ENCODE data around the gene LRMDA. TPM values are rescaled to one million over a fixed set of nuclear protein-coding genes. Genes with fewer than 3 reads are reported as not detected.

The LRMDA gene
- total RNA-seq, 1 experiment from 2014 or later: not detected

DNA sequence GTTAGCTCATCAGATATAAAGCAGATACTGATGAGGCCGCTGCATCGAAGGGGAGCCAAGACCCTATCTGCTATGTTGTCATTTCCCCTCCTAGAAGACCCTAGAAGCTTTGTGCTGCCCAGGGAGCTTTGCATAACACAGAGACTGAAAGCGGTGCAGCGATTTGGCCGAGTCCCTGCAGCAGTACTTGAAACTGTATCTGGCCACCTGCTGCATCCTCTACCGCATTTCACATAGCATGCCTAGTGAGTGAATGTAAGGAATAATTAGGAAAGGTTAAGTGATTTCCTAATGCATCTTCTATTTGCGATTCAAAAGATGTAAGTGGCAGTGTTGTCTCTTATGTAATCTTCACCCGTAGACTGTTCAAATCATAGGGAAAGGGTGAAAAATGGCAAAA is 106.7 kb downstream of the LRMDA start:
- Histone ChIP-seq H3K4me2 (ENCODE audit: low read depth, low read length, poor library complexity, severe bottlenecking) (no peak overlapping the region), H3K9ac (ENCODE audit: low read length) (no peak overlapping the region), H4K20me1 (ENCODE audit: insufficient read depth, low read depth, low read length) (no peaks in the 10 kb centered on the region), H3K9me3 (ENCODE audit: low read length) (no peaks in the 10 kb centered on the region), H3K9me2 (replicated peaks; ENCODE audit: insufficient read depth, low read length) (no peaks in the 10 kb centered on the region), H3K27me3 (ENCODE audit: low read length) (no peaks in the 10 kb centered on the region), H3K79me2 (ENCODE audit: low read length) (no peaks in the 10 kb centered on the region), H3K4me1 (ENCODE audit: low read length) (no peaks in the 10 kb centered on the region), H3K36me3 (ENCODE audit: insufficient read depth, low read length) (no peaks in the 10 kb centered on the region), H3K4me3 (ENCODE audit: low read length) (no peak overlapping the region), H3K27ac (ENCODE audit: low read length) (no peak overlapping the region), H2AFZ (ENCODE audit: low read length) (no peak overlapping the region)
- DNase-seq: no peak

DNA sequence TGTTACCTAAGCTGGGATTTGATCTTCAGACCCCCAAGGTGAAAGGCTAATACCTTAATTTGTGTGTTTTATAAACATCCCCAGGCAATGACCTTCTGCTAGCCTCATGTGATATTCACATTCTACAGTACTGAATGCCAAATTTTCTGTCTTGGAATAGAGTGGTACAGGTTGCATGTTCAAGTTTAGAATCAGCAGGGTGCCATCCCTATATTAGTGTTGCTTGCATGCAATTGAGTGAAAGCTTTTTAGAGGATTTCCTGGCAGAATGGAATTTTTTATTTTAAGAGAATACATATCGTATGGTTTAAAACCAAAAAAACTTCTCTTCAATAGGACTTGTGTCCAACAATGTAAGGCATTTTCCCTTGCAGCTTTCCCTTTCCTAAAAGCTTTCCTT is 107.3 kb downstream of the LRMDA start:
- no peaks in the 10 kb centered on the region for H3K9me3 ChIP-seq (ENCODE audit: low read length)
- DNase-seq: no peak
- no peak overlapping the region for H2AFZ ChIP-seq (ENCODE audit: low read length)
- no peaks in the 10 kb centered on the region for H3K79me2 ChIP-seq (ENCODE audit: low read length)
- no peak overlapping the region for H3K9ac ChIP-seq (ENCODE audit: low read length)
- no peak overlapping the region for H3K4me2 ChIP-seq (ENCODE audit: low read depth, low read length, poor library complexity, severe bottlenecking)
- no peaks in the 10 kb centered on the region for H3K27me3 ChIP-seq (ENCODE audit: low read length)
- H3K4me3 ChIP-seq (ENCODE audit: low read length): no peak overlapping the region
- H3K27ac ChIP-seq (ENCODE audit: low read length): no peak overlapping the region
- H3K9me2 ChIP-seq (replicated peaks; ENCODE audit: insufficient read depth, low read length): no peaks in the 10 kb centered on the region
- H3K36me3 ChIP-seq (ENCODE audit: insufficient read depth, low read length): no peaks in the 10 kb centered on the region
- no peaks in the 10 kb centered on the region for H3K4me1 ChIP-seq (ENCODE audit: low read length)
- H4K20me1 ChIP-seq (ENCODE audit: insufficient read depth, low read depth, low read length): no peaks in the 10 kb centered on the region

GRCh38 chr10:75540357-75540966 is 109.0 kb downstream of the LRMDA start:
- H3K9me2 ChIP-seq (replicated peaks; ENCODE audit: insufficient read depth, low read length): no peaks in the 10 kb centered on the region
- H3K9ac ChIP-seq (ENCODE audit: low read length): no peak overlapping the region
- no peaks in the 10 kb centered on the region for H3K9me3 ChIP-seq (ENCODE audit: low read length)
- no peaks in the 10 kb centered on the region for H3K36me3 ChIP-seq (ENCODE audit: insufficient read depth, low read length)
- no peaks in the 10 kb centered on the region for H3K79me2 ChIP-seq (ENCODE audit: low read length)
- no peak overlapping the region for H3K27ac ChIP-seq (ENCODE audit: low read length)
- DNase-seq: no peak
- no peak overlapping the region for H3K4me3 ChIP-seq (ENCODE audit: low read length)
- H4K20me1 ChIP-seq (ENCODE audit: insufficient read depth, low read depth, low read length): no peaks in the 10 kb centered on the region
- H3K4me1 ChIP-seq (ENCODE audit: low read length): no peaks in the 10 kb centered on the region
- no peaks in the 10 kb centered on the region for H3K27me3 ChIP-seq (ENCODE audit: low read length)
- no peak overlapping the region for H2AFZ ChIP-seq (ENCODE audit: low read length)
- H3K4me2 ChIP-seq (ENCODE audit: low read depth, low read length, poor library complexity, severe bottlenecking): no peak overlapping the region

- no peak overlapping the region for H3K27ac ChIP-seq (ENCODE audit: low read length)
Measured at GRCh38 chr10:75540981-75541380, 109.6 kb downstream of the LRMDA start.

DNA sequence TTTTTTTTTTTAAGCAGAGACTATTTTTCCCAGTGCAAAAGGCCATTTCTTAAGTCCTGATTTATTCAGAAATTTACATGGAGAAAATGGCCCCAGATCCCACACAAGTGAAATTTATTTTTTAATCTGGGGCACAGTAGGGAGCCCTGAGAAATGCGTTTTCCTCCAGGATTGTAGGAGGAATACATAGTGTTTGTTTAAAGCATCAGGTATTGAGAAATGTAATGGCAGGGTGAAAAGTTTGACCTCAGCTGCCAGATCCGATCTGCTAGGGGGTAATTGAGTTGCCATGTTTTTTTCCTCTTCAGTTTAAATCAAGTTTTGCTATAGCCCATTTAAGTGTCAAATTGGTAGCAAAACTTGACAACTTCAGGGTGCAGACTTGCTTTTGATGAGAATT is 110.0 kb downstream of the LRMDA start:
- Histone ChIP-seq H3K4me3 (ENCODE audit: low read length) (no peak overlapping the region), H3K4me1 (ENCODE audit: low read length) (no peaks in the 10 kb centered on the region), H4K20me1 (ENCODE audit: insufficient read depth, low read depth, low read length) (no peaks in the 10 kb centered on the region), H3K9me3 (ENCODE audit: low read length) (no peaks in the 10 kb centered on the region), H3K4me2 (ENCODE audit: low read depth, low read length, poor library complexity, severe bottlenecking) (no peak overlapping the region), H3K27ac (ENCODE audit: low read length) (no peak overlapping the region), H3K27me3 (ENCODE audit: low read length) (no peaks in the 10 kb centered on the region), H3K9me2 (replicated peaks; ENCODE audit: insufficient read depth, low read length) (no peaks in the 10 kb centered on the region), H3K79me2 (ENCODE audit: low read length) (no peaks in the 10 kb centered on the region), H2AFZ (ENCODE audit: low read length) (no peak overlapping the region), H3K9ac (ENCODE audit: low read length) (no peak overlapping the region), H3K36me3 (ENCODE audit: insufficient read depth, low read length) (no peaks in the 10 kb centered on the region)
- no peak for DNase-seq

More at GRCh38 chr10:75540981-75541380, 109.6 kb downstream of the LRMDA start:
- Histone ChIP-seq H3K9ac (ENCODE audit: low read length) (no peak overlapping the region), H4K20me1 (ENCODE audit: insufficient read depth, low read depth, low read length) (no peaks in the 10 kb centered on the region), H3K4me3 (ENCODE audit: low read length) (no peak overlapping the region), H3K27me3 (ENCODE audit: low read length) (no peaks in the 10 kb centered on the region), H3K4me1 (ENCODE audit: low read length) (no peaks in the 10 kb centered on the region), H2AFZ (ENCODE audit: low read length) (no peak overlapping the region), H3K9me3 (ENCODE audit: low read length) (no peaks in the 10 kb centered on the region), H3K9me2 (replicated peaks; ENCODE audit: insufficient read depth, low read length) (no peaks in the 10 kb centered on the region), H3K36me3 (ENCODE audit: insufficient read depth, low read length) (no peaks in the 10 kb centered on the region), H3K4me2 (ENCODE audit: low read depth, low read length, poor library complexity, severe bottlenecking) (no peak overlapping the region), H3K79me2 (ENCODE audit: low read length) (no peaks in the 10 kb centered on the region)
- DNase-seq: no peak

DNA sequence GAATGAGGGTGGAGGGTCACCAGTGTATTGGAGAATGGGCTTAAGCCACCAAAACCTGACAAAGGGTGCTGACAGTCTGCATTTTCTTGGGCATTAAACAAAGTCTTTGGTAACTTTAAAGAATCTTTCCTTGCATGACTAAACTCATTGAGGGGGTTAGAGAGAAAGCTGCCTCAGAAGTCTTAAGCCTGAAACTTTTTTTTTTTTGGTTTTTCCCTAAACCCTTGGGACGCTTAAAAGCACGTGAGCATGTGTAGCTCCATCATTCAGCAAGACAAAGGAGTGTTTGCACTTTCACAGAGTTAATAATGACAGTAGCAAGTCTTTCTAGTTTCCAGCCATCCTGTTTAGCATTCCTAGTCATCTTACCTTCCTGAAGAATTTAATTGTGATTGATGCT is 110.7 kb downstream of the LRMDA start:
- no peaks in the 10 kb centered on the region for H3K79me2 ChIP-seq (ENCODE audit: low read length)
- H3K9ac ChIP-seq (ENCODE audit: low read length): no peak overlapping the region
- H3K27me3 ChIP-seq (ENCODE audit: low read length): no peaks in the 10 kb centered on the region
- no peaks in the 10 kb centered on the region for H3K4me1 ChIP-seq (ENCODE audit: low read length)
- no peaks in the 10 kb centered on the region for H3K9me3 ChIP-seq (ENCODE audit: low read length)
- no peaks in the 10 kb centered on the region for H3K9me2 ChIP-seq (replicated peaks; ENCODE audit: insufficient read depth, low read length)
- H4K20me1 ChIP-seq (ENCODE audit: insufficient read depth, low read depth, low read length): no peaks in the 10 kb centered on the region
- H3K4me2 ChIP-seq (ENCODE audit: low read depth, low read length, poor library complexity, severe bottlenecking): no peak overlapping the region
- no peak overlapping the region for H2AFZ ChIP-seq (ENCODE audit: low read length)
- no peak overlapping the region for H3K27ac ChIP-seq (ENCODE audit: low read length)
- no peak for DNase-seq
- no peak overlapping the region for H3K4me3 ChIP-seq (ENCODE audit: low read length)
- no peaks in the 10 kb centered on the region for H3K36me3 ChIP-seq (ENCODE audit: insufficient read depth, low read length)

GRCh38 chr10:75542906-75543305 is 111.5 kb downstream of the LRMDA start:
- Histone ChIP-seq H4K20me1 (ENCODE audit: insufficient read depth, low read depth, low read length) (no peaks in the 10 kb centered on the region), H2AFZ (ENCODE audit: low read length) (no peak overlapping the region), H3K9me3 (ENCODE audit: low read length) (no peaks in the 10 kb centered on the region), H3K79me2 (ENCODE audit: low read length) (no peaks in the 10 kb centered on the region), H3K4me1 (ENCODE audit: low read length) (no peaks in the 10 kb centered on the region), H3K27ac (ENCODE audit: low read length) (no peak overlapping the region), H3K4me2 (ENCODE audit: low read depth, low read length, poor library complexity, severe bottlenecking) (no peak overlapping the region), H3K9ac (ENCODE audit: low read length) (no peak overlapping the region), H3K9me2 (replicated peaks; ENCODE audit: insufficient read depth, low read length) (no peaks in the 10 kb centered on the region), H3K36me3 (ENCODE audit: insufficient read depth, low read length) (no peaks in the 10 kb centered on the region), H3K27me3 (ENCODE audit: low read length) (no peaks in the 10 kb centered on the region), H3K4me3 (ENCODE audit: low read length) (no peak overlapping the region)
- no peak for DNase-seq

- Histone ChIP-seq H3K4me2 (ENCODE audit: low read depth, low read length, poor library complexity, severe bottlenecking) (no peak overlapping the region), H3K36me3 (ENCODE audit: insufficient read depth, low read length) (no peaks in the 10 kb centered on the region), H3K4me3 (ENCODE audit: low read length) (no peak overlapping the region), H3K9ac (ENCODE audit: low read length) (no peak overlapping the region), H4K20me1 (ENCODE audit: insufficient read depth, low read depth, low read length) (no peaks in the 10 kb centered on the region), H3K27me3 (ENCODE audit: low read length) (no peaks in the 10 kb centered on the region), H3K27ac (ENCODE audit: low read length) (no peak overlapping the region), H3K9me2 (replicated peaks; ENCODE audit: insufficient read depth, low read length) (no peaks in the 10 kb centered on the region), H3K4me1 (ENCODE audit: low read length) (no peaks in the 10 kb centered on the region), H2AFZ (ENCODE audit: low read length) (no peak overlapping the region), H3K79me2 (ENCODE audit: low read length) (no peaks in the 10 kb centered on the region), H3K9me3 (ENCODE audit: low read length) (no peaks in the 10 kb centered on the region)
- DNase-seq: no peak
Measured at GRCh38 chr10:75544386-75544785, 113.0 kb downstream of the LRMDA start.
